Karpas-422 (cell line): ENCODE results near the gene INTS14. TPM values are rescaled to one million over a fixed set of nuclear protein-coding genes. Genes with fewer than 3 reads are reported as not detected.

Experiments
- DNase-seq: peaks from one replicate; pipeline ENCODE4 v3.0.0-alpha.2; 2015
- H2AFZ ChIP-seq: fragments of 200-600 bp; sonication (generic); 2 replicates; pipeline ENCODE4 v1.6.1; 2014; ENCODE audit warnings: antibody characterized with exemption, low read length, mixed read lengths
- H3K27ac ChIP-seq: fragments of 200-600 bp; sonication (generic); 2 replicates; pipeline ENCODE4 v1.5.1; 2014; ENCODE audit warnings: mild to moderate bottlenecking, low read length, moderate library complexity
- H3K27me3 ChIP-seq: fragments of 200-600 bp; sonication (generic); 2 replicates; pipeline ENCODE4 v1.6.1; 2014; ENCODE audit warnings: low read length, mixed read lengths
- H3K36me3 ChIP-seq: fragments of 200-600 bp; sonication (generic); 2 replicates; pipeline ENCODE4 v1.6.1; 2014; ENCODE audit warnings: low read length, mixed read lengths; ENCODE audit not compliant: insufficient read depth
- H3K4me1 ChIP-seq: fragments of 200-600 bp; sonication (generic); 2 replicates; pipeline ENCODE4 v1.6.1; 2014; ENCODE audit warnings: mild to moderate bottlenecking, low read length, mixed read lengths
- H3K4me2 ChIP-seq: fragments of 200-600 bp; sonication (generic); 2 replicates; pipeline ENCODE4 v1.6.1; 2014; ENCODE audit warnings: low read length, low read depth, mild to moderate bottlenecking; ENCODE audit not compliant: poor library complexity, severe bottlenecking
- H3K4me3 ChIP-seq: fragments of 200-600 bp; sonication (generic); 2 replicates; pipeline ENCODE4 v1.5.1; 2014; ENCODE audit warnings: mild to moderate bottlenecking, antibody characterized with exemption, low read length, mixed read lengths
- H3K79me2 ChIP-seq: fragments of 200-600 bp; sonication (generic); 2 replicates; pipeline ENCODE4 v1.6.1; 2014; ENCODE audit warnings: mild to moderate bottlenecking, low read length, mixed read lengths
- H3K9ac ChIP-seq: fragments of 200-600 bp; sonication (generic); 2 replicates; pipeline ENCODE4 v1.6.0; 2014; ENCODE audit warnings: low read length
- H3K9me2 ChIP-seq: fragments of 200-600 bp; sonication (generic), shearing (Covaris generic); replicated peaks from 2 replicates; pipeline ENCODE4 v1.6.0; 2014; ENCODE audit warnings: mild to moderate bottlenecking, low read length, moderate library complexity; ENCODE audit not compliant: insufficient read depth
- H3K9me3 ChIP-seq: fragments of 300-700, 200-600 bp; sonication (generic); 2 replicates; pipeline ENCODE4 v1.6.1; 2014; ENCODE audit warnings: low read length, mixed read lengths
- H4K20me1 ChIP-seq: fragments of 200-600 bp; sonication (generic); 2 replicates; pipeline ENCODE4 v1.6.1; 2014; ENCODE audit warnings: mild to moderate bottlenecking, antibody characterized with exemption, low read length, low read depth; ENCODE audit not compliant: insufficient read depth
- total RNA-seq: library from RNA; depleted of rRNA; stranded (reverse); fragments of >200 nt; shearing (Covaris generic); gene quantifications from 2 replicates; pipeline ENCODE4 v1.2.3, GENCODE V29; 2014; ENCODE audit warnings: low replicate concordance

Gene INTS14
- total RNA-seq, 1 experiment from 2014 or later = 62.9 TPM

DNA sequence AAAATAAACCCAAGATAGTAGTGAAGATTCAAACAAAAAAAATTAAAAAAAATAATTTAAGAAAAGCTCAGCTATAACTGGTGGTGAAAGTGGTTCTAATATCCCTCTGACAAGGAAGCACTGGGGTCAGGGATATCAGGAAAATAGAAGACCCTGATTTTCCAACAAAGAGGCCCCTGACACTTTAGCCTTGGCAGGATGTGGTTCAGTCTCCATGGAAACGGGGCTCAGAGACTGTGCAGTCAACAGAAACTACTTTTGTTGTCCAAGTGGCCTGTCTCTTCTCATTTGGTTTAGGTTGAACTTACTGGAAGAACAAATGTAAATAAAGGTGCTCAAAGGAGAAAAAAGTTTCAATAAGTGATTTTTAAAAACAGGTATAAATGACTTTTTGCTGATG, 27.2 kb downstream of the INTS14 start:
- Histone ChIP-seq H3K27me3 (no peaks in the 10 kb centered on the region), H3K4me2 (peak overlapping the region; percentile 24), H3K4me3 (no peak overlapping the region), H4K20me1 (no peaks in the 10 kb centered on the region), H3K79me2 (no peaks in the 10 kb centered on the region), H3K9me3 (no peaks in the 10 kb centered on the region), H3K9me2 (no peaks in the 10 kb centered on the region), H2AFZ (no peak overlapping the region), H3K36me3 (peaks cover 52% of the 10 kb centered on the region), H3K4me1 (peaks cover 16% of the 10 kb centered on the region), H3K9ac (no peak overlapping the region), H3K27ac (peak overlapping the region; percentile 35)
- DNase-seq = peak; percentile 71

DNA sequence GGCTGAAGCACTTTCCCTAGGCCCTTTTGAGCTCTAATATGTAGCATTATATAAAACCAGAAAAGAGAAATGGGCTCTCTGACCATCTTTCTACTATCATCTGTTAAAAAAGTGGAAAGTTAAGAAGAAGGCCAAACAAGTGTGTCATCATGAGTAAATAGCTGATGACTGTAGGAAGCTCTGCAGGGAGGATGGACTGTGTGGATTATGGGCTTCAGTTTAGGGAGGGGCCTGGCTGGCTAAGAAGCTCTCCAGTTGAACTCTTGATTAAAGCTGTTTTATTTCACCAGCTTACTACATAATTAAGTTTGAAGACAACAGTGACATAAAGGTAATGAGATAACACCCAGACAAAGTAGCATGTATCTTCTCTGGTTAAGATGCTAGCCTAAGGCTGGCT, 30.6 kb downstream of the INTS14 start:
- no peak overlapping the region for H3K9ac ChIP-seq
- H3K27ac ChIP-seq = no peak overlapping the region
- peaks cover 16% of the 10 kb centered on the region for H3K4me1 ChIP-seq
- no peak overlapping the region for H3K4me2 ChIP-seq
- H4K20me1 ChIP-seq = no peaks in the 10 kb centered on the region
- H3K79me2 ChIP-seq = 0 out of 2 replicates have a peak, but pooled peaks cover 2% of the 10 kb centered on the region
- H3K4me3 ChIP-seq = no peak overlapping the region
- H3K9me2 ChIP-seq = no peaks in the 10 kb centered on the region
- no peak overlapping the region for H2AFZ ChIP-seq
- H3K36me3 ChIP-seq = peaks cover 62% of the 10 kb centered on the region
- H3K27me3 ChIP-seq = no peaks in the 10 kb centered on the region
- no peaks in the 10 kb centered on the region for H3K9me3 ChIP-seq
- no peak for DNase-seq

DNA sequence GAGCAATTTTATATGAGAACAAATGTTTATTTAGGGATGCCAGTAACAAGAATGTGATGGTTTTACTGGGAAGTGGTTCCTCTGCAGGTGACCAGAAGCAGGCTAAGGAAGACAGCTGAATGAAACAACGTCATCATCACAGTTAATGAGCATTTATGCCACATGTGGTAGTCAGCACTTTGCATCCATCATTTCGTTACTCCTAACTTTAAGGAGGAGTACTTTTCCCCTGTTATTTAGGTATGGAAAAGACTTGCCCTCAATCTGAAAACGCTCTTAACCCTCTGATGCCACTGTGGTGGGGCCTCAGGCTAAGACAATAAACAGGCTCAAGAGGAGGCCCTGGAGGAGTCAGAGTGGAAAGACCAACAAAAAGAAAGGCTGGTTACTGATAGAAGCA, 31.2 kb downstream of the INTS14 start:
- Histone ChIP-seq H3K79me2 (0 out of 2 replicates have a peak, but pooled peaks cover 2% of the 10 kb centered on the region), H4K20me1 (no peaks in the 10 kb centered on the region), H3K27ac (no peak overlapping the region), H3K9me2 (no peaks in the 10 kb centered on the region), H3K27me3 (no peaks in the 10 kb centered on the region), H3K4me1 (peaks cover 15% of the 10 kb centered on the region), H3K9ac (no peak overlapping the region), H3K36me3 (peaks cover 61% of the 10 kb centered on the region), H2AFZ (no peak overlapping the region), H3K4me2 (no peak overlapping the region), H3K4me3 (no peak overlapping the region), H3K9me3 (no peaks in the 10 kb centered on the region)
- DNase-seq = no peak

DNA sequence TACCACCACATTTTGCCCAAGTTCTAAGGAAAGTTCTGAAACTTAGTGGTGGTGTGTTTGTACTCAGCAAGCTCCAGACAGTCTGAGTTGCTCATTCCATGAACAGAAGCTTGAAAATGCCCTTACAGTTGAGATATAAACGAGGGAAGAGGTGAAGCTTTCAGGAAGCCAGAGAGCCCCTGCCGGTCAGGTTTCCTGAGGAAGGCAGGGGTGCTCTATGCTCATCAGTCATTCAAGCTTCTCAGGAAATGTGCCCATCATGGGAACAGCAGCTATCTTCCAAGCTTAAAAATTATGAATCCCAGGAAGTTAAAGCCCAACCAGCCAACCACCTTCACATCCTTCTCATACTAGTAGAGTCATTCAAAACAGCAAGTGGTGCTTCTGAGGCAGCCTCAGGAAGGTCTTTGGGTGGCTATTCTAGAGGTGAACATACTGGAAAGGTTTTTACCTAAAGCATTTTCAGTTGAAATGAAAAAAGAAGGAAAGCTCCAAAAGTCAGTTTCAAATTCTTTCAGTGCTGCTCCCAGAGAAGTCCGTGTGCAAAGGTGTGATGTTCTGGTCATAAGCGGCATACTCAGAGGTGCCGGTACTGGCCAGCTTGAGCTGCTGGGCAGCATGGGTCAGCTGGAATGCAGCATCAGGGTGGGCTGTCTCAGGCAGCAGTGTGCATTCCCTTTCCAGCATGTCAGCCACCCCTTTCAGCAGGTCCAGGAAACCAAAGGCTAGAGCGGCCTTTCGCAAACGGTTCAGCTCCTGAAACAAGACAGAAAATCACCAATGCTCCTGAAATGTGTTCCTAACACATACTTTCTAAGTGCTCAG, 31.8 kb downstream of the INTS14 start:
- H3K4me1 ChIP-seq = peaks cover 9% of the 10 kb centered on the region
- no peaks in the 10 kb centered on the region for H3K9me3 ChIP-seq
- H3K36me3 ChIP-seq = peaks cover 59% of the 10 kb centered on the region
- no peaks in the 10 kb centered on the region for H4K20me1 ChIP-seq
- no peak overlapping the region for H3K9ac ChIP-seq
- H3K27ac ChIP-seq = no peak overlapping the region
- H3K4me3 ChIP-seq = no peak overlapping the region
- no peaks in the 10 kb centered on the region for H3K27me3 ChIP-seq
- H3K79me2 ChIP-seq = 0 out of 2 replicates have a peak, but pooled peaks cover 2% of the 10 kb centered on the region
- no peak overlapping the region for H3K4me2 ChIP-seq
- H2AFZ ChIP-seq = no peak overlapping the region
- DNase-seq = no peak
- no peaks in the 10 kb centered on the region for H3K9me2 ChIP-seq

DNA sequence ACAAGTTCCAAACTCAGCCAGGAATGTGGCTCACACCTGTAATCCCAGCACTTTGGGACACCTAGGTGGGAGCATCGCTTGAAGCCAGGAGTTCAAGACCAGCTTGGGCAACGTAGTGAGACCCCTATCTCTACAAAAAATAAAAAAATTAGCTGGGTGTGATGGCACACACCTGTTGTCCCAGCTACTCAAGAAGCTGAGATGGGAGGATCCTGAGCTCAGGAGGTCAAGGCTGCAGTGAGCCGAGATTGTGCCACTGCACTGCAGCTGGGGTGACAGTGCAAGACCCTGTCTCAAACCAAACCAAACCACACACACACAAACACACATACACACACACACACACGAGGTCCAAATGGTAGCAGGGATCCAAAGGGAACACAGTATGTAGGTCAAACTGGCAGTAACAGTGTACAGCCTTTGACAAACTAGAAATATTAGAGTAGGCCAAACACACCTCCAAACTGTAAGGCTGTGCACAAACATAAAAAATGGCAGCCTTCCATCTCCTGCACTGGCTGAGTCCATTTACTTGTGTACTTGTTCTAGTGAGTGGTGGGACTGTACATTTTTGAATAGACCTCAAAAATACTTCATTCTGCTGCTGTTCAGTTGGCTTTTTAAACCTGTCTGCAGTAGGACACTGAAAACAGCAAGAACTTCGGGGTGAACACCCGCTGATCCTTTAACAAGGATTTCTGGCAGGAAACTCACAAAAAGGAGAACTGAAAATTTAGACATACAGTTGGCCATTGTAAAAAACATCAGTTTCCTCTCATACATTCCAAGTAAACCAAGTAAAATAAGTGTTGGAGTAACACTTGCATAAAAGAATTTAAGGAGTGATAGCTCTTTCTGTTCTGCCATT, 33.6 kb downstream of the INTS14 start:
- Histone ChIP-seq H3K4me1 (no peaks in the 10 kb centered on the region), H3K9me3 (no peaks in the 10 kb centered on the region), H2AFZ (no peak overlapping the region), H4K20me1 (no peaks in the 10 kb centered on the region), H3K9me2 (no peaks in the 10 kb centered on the region), H3K4me3 (no peak overlapping the region), H3K4me2 (no peak overlapping the region), H3K79me2 (0 out of 2 replicates have a peak, but pooled peaks cover 2% of the 10 kb centered on the region), H3K36me3 (peaks cover 56% of the 10 kb centered on the region; the same call in 1 of the 2 replicates), H3K9ac (no peak overlapping the region), H3K27me3 (no peaks in the 10 kb centered on the region), H3K27ac (no peak overlapping the region)
- DNase-seq = no peak

DNA sequence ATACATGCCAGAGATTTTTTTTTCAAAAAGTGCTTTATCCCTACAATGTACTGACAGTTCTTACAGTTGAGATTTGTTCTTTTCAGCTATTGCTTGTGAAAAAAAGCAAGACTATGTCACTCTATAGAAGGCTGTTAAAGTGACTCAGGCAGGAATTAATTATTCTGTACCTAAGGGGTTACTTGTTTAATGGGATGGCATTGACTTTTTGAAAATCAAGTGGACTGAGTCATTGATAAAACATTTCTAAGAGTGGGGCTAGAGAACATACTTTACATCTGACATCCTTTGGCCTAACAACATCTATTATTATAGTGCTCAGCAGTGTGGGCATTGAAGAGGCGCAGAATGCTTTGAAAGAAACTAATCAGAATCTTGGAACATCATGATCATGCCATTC, 34.3 kb downstream of the INTS14 start:
- no peak for DNase-seq
- Histone ChIP-seq H4K20me1 (no peaks in the 10 kb centered on the region), H3K9me3 (no peaks in the 10 kb centered on the region), H3K27ac (no peak overlapping the region), H3K4me3 (no peak overlapping the region), H3K79me2 (0 out of 2 replicates have a peak, but pooled peaks cover 2% of the 10 kb centered on the region), H3K36me3 (peaks cover 63% of the 10 kb centered on the region; the same call in 1 of the 2 replicates), H3K4me1 (no peaks in the 10 kb centered on the region), H2AFZ (no peak overlapping the region), H3K9me2 (no peaks in the 10 kb centered on the region), H3K9ac (no peak overlapping the region), H3K27me3 (no peaks in the 10 kb centered on the region), H3K4me2 (no peak overlapping the region)

DNA sequence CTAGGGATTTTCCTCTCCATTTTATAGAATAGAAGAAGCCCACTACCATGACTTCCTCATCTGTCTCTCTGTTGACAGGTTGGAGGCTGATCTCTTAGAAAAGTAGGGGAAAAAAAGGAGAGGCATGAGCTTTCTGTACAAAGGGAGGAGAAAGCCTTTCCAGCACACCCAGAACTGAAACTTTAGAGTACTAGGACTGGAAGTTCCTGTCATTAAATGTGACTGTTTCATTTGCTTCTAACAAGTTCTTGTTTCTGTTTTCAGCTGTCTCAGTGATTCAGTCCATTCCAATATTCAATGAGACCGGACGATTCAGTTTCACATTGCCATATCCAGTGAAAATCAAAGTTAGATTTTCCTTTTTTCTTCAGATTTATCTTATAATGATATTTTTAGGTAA, 39.0 kb downstream of the INTS14 start:
- Histone ChIP-seq H3K4me2 (no peak overlapping the region), H3K27ac (no peak overlapping the region), H2AFZ (no peak overlapping the region), H3K4me3 (no peak overlapping the region), H3K79me2 (0 out of 2 replicates have a peak, but pooled peaks cover 2% of the 10 kb centered on the region), H3K36me3 (peaks cover 64% of the 10 kb centered on the region), H3K9ac (no peak overlapping the region), H3K27me3 (no peaks in the 10 kb centered on the region), H3K9me2 (no peaks in the 10 kb centered on the region), H4K20me1 (no peaks in the 10 kb centered on the region), H3K4me1 (no peaks in the 10 kb centered on the region), H3K9me3 (no peaks in the 10 kb centered on the region)
- no peak for DNase-seq

DNA sequence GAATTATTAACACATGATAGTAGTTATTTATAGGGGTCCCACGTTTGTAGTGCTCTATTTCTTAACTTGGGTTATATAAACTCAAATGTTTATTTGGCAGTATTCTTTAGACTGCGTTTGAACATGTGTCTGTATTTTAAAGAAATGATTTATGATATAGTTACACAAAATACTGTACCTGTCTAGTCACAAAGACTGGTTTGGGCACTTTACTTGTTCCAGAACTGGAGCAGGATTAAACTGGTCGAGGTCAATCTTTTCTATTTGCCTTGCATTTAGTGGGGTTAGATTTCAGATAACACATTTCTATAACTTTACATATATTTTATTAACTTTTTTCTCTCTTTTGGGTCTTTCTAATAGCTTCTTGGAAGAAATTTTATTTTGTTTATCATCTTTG, 41.2 kb downstream of the INTS14 start:
- Histone ChIP-seq H3K4me2 (no peak overlapping the region), H3K27ac (no peak overlapping the region), H4K20me1 (no peaks in the 10 kb centered on the region), H2AFZ (no peak overlapping the region), H3K9ac (no peak overlapping the region), H3K9me3 (no peaks in the 10 kb centered on the region), H3K79me2 (no peaks in the 10 kb centered on the region), H3K4me3 (no peak overlapping the region), H3K36me3 (peaks cover 69% of the 10 kb centered on the region), H3K9me2 (no peaks in the 10 kb centered on the region), H3K4me1 (no peaks in the 10 kb centered on the region), H3K27me3 (no peaks in the 10 kb centered on the region)
- DNase-seq = no peak
